HT1080 (cell line): ENCODE data around the gene CACYBP. TPM values are rescaled to one million over a fixed set of nuclear protein-coding genes. Genes with fewer than 3 reads are reported as not detected.

Source experiments
- DNase-seq: peaks from one replicate; pipeline ENCODE4 v3.0.0-alpha.2; 2015; ENCODE audit warnings: low read depth
- total RNA-seq: library from RNA; depleted of rRNA; stranded (reverse); fragments of >200 nt; shearing (Covaris generic); gene quantifications from 2 replicates; pipeline ENCODE4 v1.2.3, GENCODE V29; 2014

The CACYBP gene
- total RNA-seq, 1 experiment from 2014 or later = 516 TPM

DNA sequence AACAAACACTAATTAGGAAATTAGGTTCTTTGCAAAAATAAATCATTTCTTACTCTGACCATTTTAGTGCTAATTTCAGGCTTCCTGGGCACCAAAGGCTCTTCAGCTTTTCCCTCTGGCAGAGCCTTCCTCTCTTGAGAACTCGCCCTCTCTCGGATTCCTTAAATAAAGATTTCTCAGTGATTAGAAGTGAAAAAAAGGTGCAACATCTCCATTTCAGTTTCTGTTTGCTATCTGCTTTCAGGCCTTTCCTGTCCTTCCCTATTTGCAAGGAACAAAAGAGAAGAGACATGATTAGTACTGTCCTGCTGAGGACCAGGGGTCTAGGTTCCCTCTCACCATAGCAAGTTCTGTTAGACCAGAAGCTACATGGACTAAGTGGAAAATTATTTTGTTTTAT, 27.8 kb upstream of the CACYBP start:
- no peak for DNase-seq

GRCh38 chr1:174974711-174975119, 25.0 kb upstream of the CACYBP start:
- no peak for DNase-seq

DNA sequence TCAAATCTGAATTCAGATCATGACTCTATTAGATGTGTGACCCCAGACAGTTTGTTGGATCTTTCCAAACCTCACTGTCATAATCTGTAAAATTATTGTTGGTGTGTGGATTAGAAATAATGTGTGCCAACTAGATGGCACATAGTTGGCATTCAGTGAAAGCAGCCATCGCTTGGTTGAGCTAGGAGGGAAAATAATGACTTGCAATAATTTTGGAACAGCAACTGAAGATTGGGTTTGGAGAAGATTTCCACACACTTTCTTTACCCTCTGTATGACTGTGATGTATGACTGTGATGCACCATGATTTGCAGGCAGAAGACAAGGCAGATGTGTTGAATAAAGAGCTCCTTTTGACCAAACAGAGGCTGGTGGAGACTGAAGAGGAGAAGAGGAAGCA, 24.0 kb upstream of the CACYBP start:
- no peak for DNase-seq

DNA sequence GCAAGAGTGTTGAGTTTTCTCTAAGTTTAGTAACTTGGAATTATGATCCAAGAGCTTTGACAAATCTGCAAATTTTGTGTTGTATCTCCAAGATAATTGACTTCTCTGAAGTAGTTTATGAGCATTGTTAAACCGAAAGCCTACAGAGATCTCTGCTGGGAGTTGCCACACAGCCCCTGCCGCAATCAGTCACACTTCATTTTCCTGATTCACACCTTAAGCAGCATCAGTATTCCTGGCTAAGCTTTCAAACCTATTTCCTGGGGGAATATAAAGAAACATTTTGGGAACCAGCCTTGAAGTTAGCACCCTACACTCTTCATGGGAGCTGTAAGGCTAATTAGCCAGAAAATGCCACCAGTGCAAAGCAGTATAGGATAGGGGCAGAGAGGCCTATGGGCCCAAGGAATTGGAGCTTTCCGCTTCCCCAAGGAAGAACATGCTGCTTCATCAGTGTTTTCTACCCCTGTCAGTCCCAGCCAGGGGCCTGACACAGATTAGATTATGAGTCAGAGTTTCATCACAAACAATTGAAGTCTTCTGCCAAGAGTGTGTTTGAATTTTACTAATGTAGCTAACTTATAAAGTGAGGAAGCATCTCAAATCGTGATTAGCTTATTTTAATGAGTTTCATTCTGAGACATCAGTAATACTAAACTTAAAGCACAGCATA, 23.2 kb upstream of the CACYBP start:
- peak; percentile 53 for DNase-seq

GRCh38 chr1:174982971-174983689, 16.6 kb upstream of the CACYBP start:
- DNase-seq = peak; percentile 38

DNA sequence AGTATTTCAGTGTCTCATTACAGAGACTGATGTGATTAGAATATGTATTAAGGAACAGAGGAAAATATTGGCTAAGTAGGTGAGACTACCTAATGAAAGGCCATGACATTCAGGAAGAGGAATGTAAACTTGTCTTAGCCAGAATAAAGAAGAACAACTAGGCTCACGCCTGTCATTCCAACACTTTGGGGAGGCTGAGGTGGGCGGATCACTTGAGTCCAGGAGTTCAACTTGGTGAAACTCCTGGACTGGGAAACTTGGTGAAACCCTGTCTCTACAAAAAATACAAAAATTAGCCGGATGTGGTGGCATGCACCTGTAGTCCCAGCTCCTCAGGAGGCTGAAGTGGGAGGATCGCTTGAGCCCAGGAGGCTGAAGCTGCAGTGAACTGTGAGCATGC, 14.8 kb upstream of the CACYBP start:
- DNase-seq = no peak

DNA sequence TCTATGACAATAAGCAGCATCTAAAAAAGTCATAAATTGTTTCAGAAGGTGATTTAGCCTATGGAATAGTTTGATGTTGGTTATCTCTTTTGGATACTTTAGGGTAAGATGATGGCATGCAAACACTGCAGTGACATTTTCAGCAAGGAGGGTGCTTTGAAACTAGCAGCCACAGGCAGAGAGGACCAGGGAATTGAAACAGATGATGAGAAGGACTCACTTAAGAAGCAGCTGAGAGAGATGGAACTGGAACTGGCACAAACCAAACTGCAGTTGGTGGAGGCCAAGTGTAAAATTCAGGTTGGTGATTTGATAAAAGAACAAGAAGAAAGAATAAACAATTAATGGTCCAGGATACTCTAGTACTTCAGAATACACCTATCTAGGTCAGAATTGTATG, 11.2 kb upstream of the CACYBP start:
- no peak for DNase-seq

DNA sequence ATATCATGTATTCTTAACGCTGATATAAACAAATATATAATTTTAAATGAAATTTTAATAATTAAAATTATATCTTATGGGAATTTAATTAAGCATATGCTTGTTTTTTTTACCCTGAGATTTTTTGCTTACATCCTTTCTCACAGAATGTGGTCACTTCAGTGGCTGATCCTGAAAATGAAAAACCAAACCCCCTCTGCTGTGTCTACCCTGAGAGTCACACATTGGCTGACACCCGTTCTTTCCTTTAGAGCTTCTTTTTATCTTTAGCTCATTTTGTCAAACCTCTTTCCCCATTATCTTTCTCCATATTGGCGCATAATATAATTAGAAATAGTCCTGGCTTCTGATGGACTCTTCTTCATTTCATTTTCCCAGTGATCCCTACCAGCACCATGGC, 10.8 kb upstream of the CACYBP start:
- no peak for DNase-seq

GRCh38 chr1:174989536-174990220, 10.1 kb upstream of the CACYBP start:
- DNase-seq = no peak

DNA sequence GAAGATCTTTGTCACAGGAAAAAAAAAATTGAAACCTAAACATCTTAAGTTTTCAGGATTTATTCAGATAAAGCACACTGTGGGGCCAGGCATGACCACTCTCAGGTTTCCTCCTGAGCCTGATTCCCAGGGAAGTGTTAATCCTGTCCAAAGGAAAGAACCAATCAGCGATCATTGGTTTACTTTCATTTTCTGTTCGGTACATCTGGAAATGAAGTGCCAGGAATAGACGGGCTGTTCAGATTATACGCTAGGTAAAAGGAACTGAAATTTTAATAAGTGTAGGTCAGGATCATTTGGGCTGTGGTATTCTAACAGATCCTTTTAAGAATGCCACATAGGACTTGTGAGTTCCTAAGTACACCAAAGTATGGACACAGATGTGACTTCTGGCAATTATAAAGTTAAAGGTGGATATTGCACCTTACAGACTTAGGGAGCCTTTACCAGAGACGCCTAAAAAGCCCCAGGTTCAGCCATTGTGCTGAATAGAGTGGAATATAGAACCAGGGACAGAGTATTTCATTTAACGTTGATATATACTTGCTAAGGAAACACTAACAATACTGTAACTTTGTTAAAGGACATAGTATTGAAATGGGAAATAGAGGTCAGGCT, 9.3 kb upstream of the CACYBP start:
- peak; percentile 83 for DNase-seq

GRCh38 chr1:174991473-174991872, 8.3 kb upstream of the CACYBP start:
- DNase-seq = no peak

DNA sequence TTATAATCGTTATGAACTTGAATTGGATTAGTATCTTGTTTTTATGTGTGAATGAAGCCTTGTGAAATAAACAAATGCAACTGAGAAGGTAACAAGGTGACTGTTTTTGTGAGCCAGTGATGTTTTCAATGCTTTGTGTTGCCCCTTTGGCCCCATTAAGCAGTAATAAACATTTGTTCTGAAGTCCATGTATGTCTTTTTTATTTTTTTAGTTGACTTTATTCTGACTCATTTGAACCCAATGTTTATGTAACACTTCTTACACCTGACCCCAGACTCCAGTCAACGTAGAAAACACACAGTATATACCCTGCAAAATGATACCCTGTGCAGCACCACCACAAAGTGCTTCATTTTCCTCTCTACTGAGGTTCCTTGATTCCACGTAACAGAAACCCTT, 4.6 kb upstream of the CACYBP start:
- DNase-seq = no peak

DNA sequence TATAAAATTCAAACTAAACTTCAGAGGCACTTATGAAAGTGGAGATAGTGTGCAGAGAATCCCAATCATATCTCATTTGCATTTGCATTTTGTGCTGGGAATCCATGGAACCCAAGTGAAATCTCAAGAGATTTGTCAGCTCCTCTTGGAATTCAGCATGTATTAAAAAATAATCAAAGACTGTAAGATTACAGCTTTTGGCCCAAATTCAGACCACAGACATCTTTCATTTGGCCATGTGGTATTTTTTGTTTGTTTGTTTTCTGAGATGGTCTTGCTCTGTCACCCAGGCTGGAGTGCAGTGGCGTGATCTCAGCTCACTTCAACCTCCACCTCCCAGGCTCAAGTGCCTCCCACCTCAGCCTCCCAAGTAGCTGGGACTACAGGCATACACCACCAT, 3.8 kb upstream of the CACYBP start:
- DNase-seq = no peak

- peak; percentile 70 for DNase-seq
Measured at GRCh38 chr1:174996476-174996875, 3.3 kb upstream of the CACYBP start.

DNA sequence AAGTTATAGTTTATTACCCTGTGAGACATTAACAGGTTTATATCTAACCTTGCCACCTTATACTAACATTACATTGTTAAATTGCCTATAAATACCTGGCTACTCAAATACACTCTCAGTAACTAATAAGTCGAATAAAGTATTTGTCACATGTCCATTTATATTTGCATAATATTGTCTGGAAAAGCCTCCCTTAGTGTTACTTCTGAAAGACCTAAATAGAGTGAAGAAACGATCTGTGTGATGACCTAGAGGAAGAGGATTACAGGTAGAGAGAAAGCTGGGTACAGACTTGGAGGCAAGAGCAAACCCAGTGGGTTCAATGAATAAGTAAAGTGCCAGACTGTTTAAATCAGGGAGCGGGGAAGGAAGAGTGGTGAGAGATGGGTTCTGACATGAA, 2.7 kb upstream of the CACYBP start:
- no peak for DNase-seq

- peak; percentile 64 for DNase-seq
Measured at GRCh38 chr1:174998569-174999215, 1.1 kb upstream of the CACYBP start.

DNA sequence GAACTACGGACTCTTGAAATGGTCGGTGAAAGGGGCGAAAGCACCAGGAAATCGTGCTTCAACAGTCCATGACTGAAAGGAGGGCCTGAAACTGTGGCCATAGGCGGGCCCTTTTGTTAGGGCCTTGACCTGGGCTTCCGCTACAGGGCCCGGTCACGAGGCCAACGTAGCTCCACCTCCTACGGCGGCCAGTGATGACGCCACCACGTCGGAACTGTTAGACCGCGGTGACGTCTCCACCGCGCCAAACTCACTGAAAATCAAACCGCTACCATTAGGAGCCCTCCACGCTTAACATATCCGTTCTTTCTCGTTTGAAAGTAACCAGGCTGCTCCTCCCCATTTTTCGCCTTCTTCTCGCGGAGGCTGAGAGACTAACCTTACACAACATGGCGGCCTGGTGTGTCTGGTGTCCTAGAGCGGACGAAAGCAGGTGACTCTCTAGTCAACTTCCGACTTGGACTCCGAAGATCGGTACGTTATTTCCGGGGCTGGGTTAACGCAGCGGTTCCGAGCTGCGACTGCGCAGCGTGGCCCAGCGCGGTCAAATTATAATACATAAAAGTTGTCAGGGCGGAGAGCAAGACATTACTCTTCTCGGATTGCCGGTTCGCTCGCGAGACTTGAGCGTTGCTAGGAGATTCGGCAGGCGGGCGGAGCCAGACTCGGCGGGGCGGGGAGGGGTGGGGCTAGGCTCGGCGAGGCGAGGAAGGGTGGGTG, 371 bp upstream of the CACYBP start:
- DNase-seq = peak; percentile 98

DNA sequence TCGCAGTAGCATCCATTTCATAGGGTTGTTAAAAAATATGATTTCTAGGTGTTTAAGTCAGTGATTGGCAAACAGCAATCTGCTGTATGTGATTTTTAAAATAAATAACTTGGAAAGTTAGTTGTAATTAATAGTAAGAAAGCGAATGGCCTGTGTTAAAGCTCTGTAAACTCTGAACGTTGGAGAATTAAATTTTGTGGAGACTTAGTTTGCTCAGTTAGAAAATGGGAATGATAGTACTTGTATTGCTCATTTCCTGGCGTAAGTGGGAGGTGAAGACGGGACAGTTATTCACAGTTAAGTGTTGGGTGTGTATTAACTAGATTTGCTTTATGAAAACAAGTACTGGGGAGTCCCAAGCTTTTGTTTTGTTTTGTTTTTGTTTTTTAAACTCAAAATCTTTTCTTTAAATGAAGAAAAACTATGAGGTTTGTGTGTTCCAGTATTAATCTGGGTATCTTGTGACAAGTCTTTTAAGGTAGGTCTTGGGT, 995 bp downstream of the CACYBP start:
- DNase-seq = no peak

- no peak for DNase-seq
Measured at GRCh38 chr1:175002910-175003517, 3.3 kb downstream of the CACYBP start.

- no peak for DNase-seq
Measured at GRCh38 chr1:175003521-175003920, 3.8 kb downstream of the CACYBP start.
